ENCODE results near the gene ASS1.
"Not testable (repeated sequence)": the region's sequence is repeated elsewhere in the genome, so short reads cannot be mapped to it uniquely, and the experiment has no call there.

The ASS1 gene

GRCh38 chr9:130433947-130434262, 10.9 kb upstream of the ASS1 start:
- TF ChIP-seq CTCF (conservative IDR thresholded peaks at IDR 0.05) (no peak), ZFX (IDR thresholded peaks at IDR 0.05) (no peak)
- H3K27ac ChIP-seq: no peak overlapping the region

- H3K27ac ChIP-seq: not testable (repeated sequence)
These were observed 10.1 kb upstream of the ASS1 start for GRCh38 chr9:130434656-130435055.

DNA sequence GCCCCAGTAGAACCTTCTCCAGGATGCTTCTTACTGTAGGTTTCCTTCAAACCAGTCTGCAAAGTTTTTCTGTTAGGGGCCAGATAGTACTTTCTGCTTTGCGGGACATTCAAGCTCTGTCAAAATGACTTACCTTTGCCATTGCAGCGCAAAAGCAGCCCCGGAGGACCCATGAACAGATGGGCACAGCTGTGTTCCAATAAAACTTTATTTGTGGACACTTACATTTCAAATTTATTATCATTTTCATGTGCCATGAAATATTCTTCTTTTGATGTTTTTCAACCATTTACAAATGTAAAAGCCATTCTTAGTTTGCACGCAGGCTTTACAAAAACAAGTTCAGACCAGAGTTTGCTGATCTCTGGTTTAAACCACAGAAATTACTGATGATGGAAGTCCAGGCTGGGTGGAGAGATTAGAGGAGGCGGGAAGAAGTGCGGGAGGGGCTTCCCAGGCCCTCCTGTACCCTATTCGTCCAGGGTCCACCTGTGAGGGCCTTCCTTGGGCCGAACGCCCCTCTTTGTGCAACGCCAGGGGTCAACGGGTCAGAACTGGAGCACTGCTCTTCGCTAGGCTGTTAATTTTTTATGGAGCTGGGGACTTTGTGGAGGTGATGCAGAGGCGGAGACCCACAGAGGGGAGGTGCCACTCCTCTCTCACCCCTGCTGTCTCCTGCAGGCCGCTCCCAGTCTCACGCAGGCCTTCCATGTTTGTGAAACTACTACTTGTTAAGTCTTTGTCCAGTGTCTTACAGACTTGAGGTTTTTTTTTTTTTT, 7.6 kb upstream of the ASS1 start:
- no peak overlapping the region for H3K27ac ChIP-seq
- TF ChIP-seq CTCF (conservative IDR thresholded peaks at IDR 0.05) (no peak), ZFX (IDR thresholded peaks at IDR 0.05) (no peak)

GRCh38 chr9:130438382-130438981, 6.3 kb upstream of the ASS1 start:
- TF ChIP-seq ZFX (IDR thresholded peaks at IDR 0.05) (no peak), CTCF (conservative IDR thresholded peaks at IDR 0.05) (no peak)

GRCh38 chr9:130441031-130441430, 3.7 kb upstream of the ASS1 start:
- no peak overlapping the region for H3K27ac ChIP-seq
- TF ChIP-seq CTCF (conservative IDR thresholded peaks at IDR 0.05) (no peak), ZFX (IDR thresholded peaks at IDR 0.05) (no peak)

More at GRCh38 chr9:130438382-130438981, 6.3 kb upstream of the ASS1 start:
- H3K27ac ChIP-seq: no peak overlapping the region

DNA sequence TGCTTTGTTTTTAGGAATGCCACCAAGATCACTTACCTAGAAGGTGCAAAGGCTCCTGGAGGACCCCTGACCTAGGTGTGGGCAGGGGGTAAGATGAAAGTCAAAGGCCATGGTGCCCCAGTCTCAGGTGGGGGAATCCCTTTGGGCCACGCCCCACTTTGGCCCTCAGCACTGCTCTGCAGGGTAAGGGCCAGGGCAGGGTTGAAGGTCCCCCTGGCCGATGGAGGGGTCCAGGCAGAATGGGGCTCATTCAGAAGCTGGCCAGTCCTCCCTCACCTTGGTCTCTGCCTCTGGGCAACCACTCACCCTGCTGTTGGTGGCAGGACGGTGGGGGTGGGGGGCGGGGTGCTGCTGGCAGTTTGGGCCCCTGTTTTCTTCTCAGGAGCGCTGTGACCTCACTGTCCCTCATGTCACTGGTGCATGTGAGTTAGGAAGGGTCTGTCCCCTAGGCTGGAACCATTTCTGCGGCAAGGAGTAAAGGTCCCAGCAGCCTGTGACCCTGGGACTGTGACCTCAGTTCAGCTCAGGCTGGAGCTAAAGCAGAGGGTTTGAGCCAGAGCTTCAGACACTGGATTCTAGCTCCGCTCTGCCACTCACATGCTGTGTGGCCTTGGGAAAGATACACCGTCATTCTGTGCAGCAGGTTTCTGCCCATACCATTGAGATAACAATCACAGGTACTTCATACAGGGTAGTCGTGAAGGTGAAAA, 1.9 kb upstream of the ASS1 start:
- TF ChIP-seq ZFX (IDR thresholded peaks at IDR 0.05) (no peak), CTCF (conservative IDR thresholded peaks at IDR 0.05) (no peak)
- H3K27ac ChIP-seq: no peak overlapping the region

GRCh38 chr9:130443456-130443801, 1.3 kb upstream of the ASS1 start:
- TF ChIP-seq CTCF (conservative IDR thresholded peaks at IDR 0.05) (no peak), ZFX (IDR thresholded peaks at IDR 0.05) (no peak)
- no peak overlapping the region for H3K27ac ChIP-seq

All from C4-2B (cell line).